OCI-LY3 (cell line): ENCODE measurements around the gene ZNF839.

Experiments used
- EZH2phosphoT487 ChIP-seq: fragments of 200-600 bp; shearing (Covaris generic); IDR thresholded peaks from 2 replicates; pipeline ENCODE4 v1.6.1; 2018; ENCODE audit warnings: antibody characterized with exemption, mixed run types, low read depth
- TF ChIP-seq, protein P1 (sequence below): fragments of 200-600, 300-600 bp; sonication (generic); IDR thresholded peaks from 2 replicates; pipeline ENCODE4 v1.5.1; 2014; ENCODE audit warnings: antibody characterized with exemption, low read length, low read depth

DNA sequence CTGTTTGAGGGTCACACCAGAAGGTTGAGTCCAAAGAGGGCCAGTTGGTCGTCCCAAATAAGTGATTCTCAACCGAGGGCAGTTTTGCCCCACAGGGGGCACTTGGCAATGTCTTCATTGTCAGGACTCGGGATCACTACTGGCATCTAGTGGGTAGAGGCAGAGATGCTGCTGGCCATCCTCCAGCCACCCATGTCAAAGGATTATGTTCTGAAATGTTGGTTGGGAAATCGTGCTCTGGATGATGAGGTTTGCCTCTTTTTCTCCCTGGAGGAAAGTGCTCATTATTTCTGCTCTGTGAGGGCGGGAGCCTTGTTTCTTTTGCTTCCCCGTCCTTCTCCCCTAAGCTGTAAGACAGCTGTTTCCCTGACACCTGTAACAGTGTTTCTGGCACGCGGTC is 3.6 kb downstream of the ZNF839 start:
- TF ChIP-seq, protein P1, sequence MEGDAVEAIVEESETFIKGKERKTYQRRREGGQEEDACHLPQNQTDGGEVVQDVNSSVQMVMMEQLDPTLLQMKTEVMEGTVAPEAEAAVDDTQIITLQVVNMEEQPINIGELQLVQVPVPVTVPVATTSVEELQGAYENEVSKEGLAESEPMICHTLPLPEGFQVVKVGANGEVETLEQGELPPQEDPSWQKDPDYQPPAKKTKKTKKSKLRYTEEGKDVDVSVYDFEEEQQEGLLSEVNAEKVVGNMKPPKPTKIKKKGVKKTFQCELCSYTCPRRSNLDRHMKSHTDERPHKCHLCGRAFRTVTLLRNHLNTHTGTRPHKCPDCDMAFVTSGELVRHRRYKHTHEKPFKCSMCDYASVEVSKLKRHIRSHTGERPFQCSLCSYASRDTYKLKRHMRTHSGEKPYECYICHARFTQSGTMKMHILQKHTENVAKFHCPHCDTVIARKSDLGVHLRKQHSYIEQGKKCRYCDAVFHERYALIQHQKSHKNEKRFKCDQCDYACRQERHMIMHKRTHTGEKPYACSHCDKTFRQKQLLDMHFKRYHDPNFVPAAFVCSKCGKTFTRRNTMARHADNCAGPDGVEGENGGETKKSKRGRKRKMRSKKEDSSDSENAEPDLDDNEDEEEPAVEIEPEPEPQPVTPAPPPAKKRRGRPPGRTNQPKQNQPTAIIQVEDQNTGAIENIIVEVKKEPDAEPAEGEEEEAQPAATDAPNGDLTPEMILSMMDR = peak; percentile 61
- no peak for TF ChIP-seq EZH2phosphoT487
